Esophagus squamous epithelium (tissue), 5 donors: ENCODE measurements around the gene RMDN2. TPM values are rescaled to one million over a fixed set of nuclear protein-coding genes. Genes with fewer than 3 reads are reported as not detected.
"Not testable (repeated sequence)": the region's sequence is repeated elsewhere in the genome, so short reads cannot be mapped to it uniquely, and the experiment has no call there.

Source experiments
- DNase-seq: peaks from one replicate; lab custom pipeline; 2025; lab: John Stamatoyannopoulos, UW
- H3K27ac ChIP-seq, 4 donors: fragments of 200-600 bp; sonication (generic); one replicate each; pipeline ENCODE4 v1.5.1; 2016 to 2019; ENCODE audit warnings: mild to moderate bottlenecking in 1 of 4
- H3K27me3 ChIP-seq, 4 donors: fragments of 200-600 bp; sonication (generic); 1 replicate in 3 of 4; 2 replicates in 1 of 4; pipeline versions ENCODE4 v1.5.1 to v1.6.0; 2017 to 2021; ENCODE audit warnings: antibody characterized with exemption in 1 of 4
- H3K36me3 ChIP-seq, 3 donors: fragments of 200-600 bp; sonication (generic); one replicate each; pipeline ENCODE4 v1.5.1; 2016 to 2019
- H3K4me1 ChIP-seq, 3 donors: fragments of 200-600 bp; sonication (generic); one replicate each; pipeline ENCODE4 v1.5.1; 2017 to 2019
- H3K4me3 ChIP-seq, 4 donors: fragments of 200-600 bp; sonication (generic); 1 replicate in 3 of 4; 2 replicates in 1 of 4; pipeline ENCODE4 v1.5.1; 2016 to 2019; ENCODE audit warnings: mild to moderate bottlenecking in 2 of 4, moderate library complexity in 1 of 4
- H3K9me3 ChIP-seq, 3 donors: fragments of 200-600 bp; sonication (generic); one replicate each; pipeline ENCODE4 v1.5.1; 2016 to 2019
- CTCF ChIP-seq, 6 experiments: fragments of 450-650 bp in 4 of 6; fragments of 200-600 bp in 2 of 6; sonication (generic) in 2 of 6; IDR thresholded peaks; one replicate each; pipeline ENCODE4 v1.5.1; 2016 to 2019; ENCODE audit warnings: antibody characterized with exemption in 6 of 6, mild to moderate bottlenecking in 4 of 6, moderate library complexity in 4 of 6
- POLR2A ChIP-seq, 4 donors: fragments of 450-650 bp; IDR thresholded peaks; one replicate each; pipeline ENCODE4 v1.6.1; 2017; ENCODE audit warnings: antibody characterized with exemption in 4 of 4, mild to moderate bottlenecking in 4 of 4, moderate library complexity in 3 of 4
- WGBS, 2 donors: methylation state at CpG; one replicate each; pipeline ENCODE4 v1.1.5; 2018; 5-methylcytosine and 5-hydroxymethylcytosine counted together
- intact Hi-C: fragments of 100-400 bp; cut with DNase I; formaldehyde crosslinking; loops from one replicate; pipeline ENCODE4 v1.15.0; 2022
- total RNA-seq, 4 donors: library from RNA; depleted of rRNA; stranded (reverse); fragments of >200 nt; gene quantifications; one replicate each; pipeline ENCODE4 v1.1.0, GENCODE V29; 2016
- donor health status: DM: yes; HTN: yes; CAD: no.

Gene RMDN2
- total RNA-seq, 4 donors from 2014 or later = 3.4 to 7.8 (median 4.7) TPM

GRCh38 chr2:37987098-37987775 lies 62.1 kb downstream of the RMDN2 start:
- Histone ChIP-seq H3K4me1 (peaks cover 0 to 3% (median 0%) of the 10 kb centered on the region in 3 donors), H3K27ac (no peak overlapping the region), H3K27me3 (no peaks in the 10 kb centered on the region), H3K9me3 (no peaks in the 10 kb centered on the region), H3K36me3 (no peaks in the 10 kb centered on the region), H3K4me3 (no peak overlapping the region)
- DNase-seq = no peak
- intact Hi-C loops = no loop called here
- TF ChIP-seq POLR2A (IDR thresholded peaks at IDR 0.05) (no peak), CTCF (IDR thresholded peaks at IDR 0.05) (no peak)
- WGBS, 2 donors = 94 to 95% methylated on average over 4 of the region's 4 CpGs

- Histone ChIP-seq H3K36me3 (no peaks in the 10 kb centered on the region), H3K4me3 (no peak overlapping the region), H3K27me3 (no peaks in the 10 kb centered on the region), H3K4me1 (no peaks in the 10 kb centered on the region), H3K27ac (no peak overlapping the region), H3K9me3 (no peaks in the 10 kb centered on the region)
- WGBS, 2 donors = 89 to 98% methylated on average over 3 of the region's 3 CpGs
- TF ChIP-seq CTCF (IDR thresholded peaks at IDR 0.05) = no peak
- no peak for TF ChIP-seq POLR2A (IDR thresholded peaks at IDR 0.05)
- DNase-seq = no peak
- intact Hi-C loops = no loop called here
These were observed 67.5 kb downstream of the RMDN2 start for GRCh38 chr2:37992601-37993000.

GRCh38 chr2:37993143-37993542 lies 68.1 kb downstream of the RMDN2 start:
- Histone ChIP-seq H3K4me1 (no peaks in the 10 kb centered on the region), H3K27ac (no peak overlapping the region), H3K36me3 (peaks cover 0 to 5% (median 0%) of the 10 kb centered on the region in 3 donors), H3K9me3 (no peaks in the 10 kb centered on the region), H3K4me3 (no peak overlapping the region), H3K27me3 (no peaks in the 10 kb centered on the region)
- 94 to 100% methylated on average over 2 to 3 of the region's 3 CpGs for WGBS, 2 donors
- intact Hi-C loops = no loop called here
- TF ChIP-seq CTCF (IDR thresholded peaks at IDR 0.05) = no peak
- DNase-seq = no peak

GRCh38 chr2:37997629-37998028 lies 72.5 kb downstream of the RMDN2 start:
- no peaks in the 10 kb centered on the region for H3K9me3 ChIP-seq
- intact Hi-C loops = no loop called here
- TF ChIP-seq POLR2A (IDR thresholded peaks at IDR 0.05) = no peak
- TF ChIP-seq CTCF (IDR thresholded peaks at IDR 0.05) = no peak
- peaks cover 0 to 34% (median 0%) of the 10 kb centered on the region in 3 donors for H3K36me3 ChIP-seq
- no peak for DNase-seq
- no peaks in the 10 kb centered on the region for H3K27me3 ChIP-seq
- H3K4me3 ChIP-seq = no peak overlapping the region
- H3K27ac ChIP-seq = no peak overlapping the region
- no peaks in the 10 kb centered on the region for H3K4me1 ChIP-seq
- 71 to 89% methylated on average over 1 of the region's 1 CpG for WGBS, 2 donors

- no peak for TF ChIP-seq CTCF (IDR thresholded peaks at IDR 0.05)
- TF ChIP-seq POLR2A (IDR thresholded peaks at IDR 0.05) = no peak
- DNase-seq = no peak
- no peak overlapping the region for H3K27ac ChIP-seq
- no peaks in the 10 kb centered on the region for H3K4me1 ChIP-seq
- H3K27me3 ChIP-seq = no peaks in the 10 kb centered on the region
- H3K4me3 ChIP-seq = no peak overlapping the region
- 71 to 73% methylated on average over 1 of the region's 1 CpG for WGBS, 2 donors
- intact Hi-C loops = no loop called here
- peaks cover 0 to 34% (median 0%) of the 10 kb centered on the region in 3 donors for H3K36me3 ChIP-seq
- no peaks in the 10 kb centered on the region for H3K9me3 ChIP-seq
These were observed 75.6 kb downstream of the RMDN2 start for GRCh38 chr2:38000485-38001222.

- H3K9me3 ChIP-seq, H3K4me1 ChIP-seq, H3K27me3 ChIP-seq, DNase-seq, intact Hi-C loops, H3K4me3 ChIP-seq, H3K27ac ChIP-seq, H3K36me3 ChIP-seq: not testable (repeated sequence)
- 82 to 87% methylated on average over 4 of the region's 6 CpGs for WGBS, 2 donors
These were observed 85.1 kb downstream of the RMDN2 start for GRCh38 chr2:38010187-38010586.
